GM23338 (cell line): ENCODE results near the gene ATP8A1. TPM values are rescaled to one million over a fixed set of nuclear protein-coding genes. Genes with fewer than 3 reads are reported as not detected.

ENCODE experiments used
- ATAC-seq: fragments of 200-7000 bp; cut with Tn5 transposase; 3 replicates; pipeline ENCODE4 v1.9.1; 2020
- DNase-seq: peaks from one replicate; pipeline ENCODE4 v3.0.0-alpha.2; 2015; ENCODE audit warnings: low spot score
- H2AFZ ChIP-seq: fragments of 200-600 bp; sonication (generic); 2 replicates; pipeline ENCODE4 v1.8.0; 2016; ENCODE audit warnings: antibody characterized with exemption, mild to moderate bottlenecking, moderate library complexity
- H3F3A ChIP-seq: fragments of 200-600 bp; sonication (generic); replicated peaks from 2 replicates; pipeline ENCODE4 v1.8.0; 2017; ENCODE audit warnings: antibody characterized with exemption, mixed run types, low read depth
- H3K27ac ChIP-seq: fragments of 200-600 bp; sonication (generic); 2 replicates; pipeline ENCODE4 v1.6.1; 2016; ENCODE audit warnings: low read depth
- H3K27me3 ChIP-seq: fragments of 200-600 bp; sonication (generic); 2 replicates; pipeline ENCODE4 v1.8.0; 2016; ENCODE audit warnings: mild to moderate bottlenecking, mixed run types, moderate library complexity; ENCODE audit not compliant: insufficient read depth
- H3K36me3 ChIP-seq: fragments of 200-600 bp; sonication (generic); 2 replicates; pipeline ENCODE4 v1.8.0; 2016; ENCODE audit warnings: mild to moderate bottlenecking; ENCODE audit not compliant: insufficient read depth
- H3K4me1 ChIP-seq: fragments of 200-600 bp; sonication (generic); 2 replicates; pipeline ENCODE4 v1.8.0; 2016; ENCODE audit warnings: mild to moderate bottlenecking, moderate library complexity; ENCODE audit not compliant: insufficient read depth
- H3K4me2 ChIP-seq: fragments of 200-600 bp; sonication (generic); 2 replicates; pipeline ENCODE4 v1.7.1; 2017; ENCODE audit warnings: mixed run types
- H3K4me3 ChIP-seq: fragments of 200-600 bp; sonication (generic); 2 replicates; pipeline ENCODE4 v1.6.1; 2016; ENCODE audit warnings: mixed run types
- H3K79me2 ChIP-seq: fragments of 200-600 bp; sonication (generic); replicated peaks from 2 replicates; pipeline ENCODE4 v1.8.0; 2017; ENCODE audit warnings: mild to moderate bottlenecking; ENCODE audit not compliant: insufficient read depth
- H3K9me2 ChIP-seq: fragments of 200-600 bp; sonication (generic); 2 replicates; pipeline ENCODE4 v1.8.0; 2017; ENCODE audit not compliant: insufficient read depth
- H4K20me1 ChIP-seq: fragments of 200-600 bp; sonication (generic); replicated peaks from 2 replicates; pipeline ENCODE4 v1.8.0; 2017; ENCODE audit warnings: mild to moderate bottlenecking; ENCODE audit not compliant: insufficient read depth
- H3K27ac Mint-ChIP-seq: 2 replicates; pipeline ENCODE4 v1.8.0; 2020; ENCODE audit warnings: inconsistent platforms, mild to moderate bottlenecking, moderate library complexity, mixed read lengths
- H3K27me3 Mint-ChIP-seq: 3 replicates; pipeline ENCODE4 v1.8.0; 2022; ENCODE audit warnings: low read depth, mild to moderate bottlenecking, moderate library complexity, mixed read lengths, inconsistent platforms; ENCODE audit not compliant: insufficient read depth, poor library complexity
- H3K36me3 Mint-ChIP-seq: 3 replicates; pipeline ENCODE4 v1.8.0; 2021; ENCODE audit warnings: low read depth, mild to moderate bottlenecking, inconsistent platforms, moderate library complexity, mixed read lengths
- H3K4me1 Mint-ChIP-seq: 3 replicates; pipeline ENCODE4 v1.8.0; 2020; ENCODE audit warnings: mild to moderate bottlenecking, inconsistent platforms, mixed read lengths
- H3K4me3 Mint-ChIP-seq: 3 replicates; pipeline ENCODE4 v1.8.0; 2021; ENCODE audit warnings: moderate library complexity, mild to moderate bottlenecking, inconsistent platforms, mixed read lengths
- H3K9me3 Mint-ChIP-seq: 3 replicates; pipeline ENCODE4 v1.8.0; 2020; ENCODE audit warnings: moderate library complexity, mild to moderate bottlenecking, inconsistent platforms, mixed read lengths
- CREB1 ChIP-seq: fragments of 250-450 bp; sonication (Bioruptor Pico); IDR thresholded peaks from 2 replicates; pipeline ENCODE4 v1.5.0; 2020; ENCODE audit warnings: low read depth, mild to moderate bottlenecking, moderate library complexity
- CTCF ChIP-seq, 2 experiments: fragments of 200-600 bp in 1 of 2; sonication (generic) in 1 of 2; conservative IDR thresholded peaks; 2 replicates each; pipeline versions ENCODE4 v1.5.1 to v1.6.1; 2016 to 2017; ENCODE audit warnings: antibody characterized with exemption in 2 of 2, low read depth in 2 of 2, mild to moderate bottlenecking in 2 of 2, moderate library complexity in 1 of 2
- ETS1 ChIP-seq: IDR thresholded peaks from 2 replicates; pipeline ENCODE4 v1.6.1; 2016; ENCODE audit warnings: antibody characterized with exemption
- EZH2 ChIP-seq: fragments of 200-600 bp; sonication (generic); IDR thresholded peaks from one replicate; pipeline ENCODE4 v1.8.0; 2017; ENCODE audit warnings: antibody characterized with exemption, mild to moderate bottlenecking, low read depth; ENCODE audit not compliant: unreplicated experiment
- EZH2phosphoT487 ChIP-seq: fragments of 200-600 bp; sonication (generic); IDR thresholded peaks from one replicate; pipeline ENCODE4 v1.8.1; 2018; ENCODE audit warnings: antibody characterized with exemption; ENCODE audit not compliant: unreplicated experiment
- JUNB ChIP-seq: IDR thresholded peaks from one replicate; pipeline ENCODE4 v1.6.1; 2016; ENCODE audit warnings: antibody characterized with exemption; ENCODE audit not compliant: unreplicated experiment
- NANOG ChIP-seq: IDR thresholded peaks from 2 replicates; pipeline ENCODE4 v1.6.1; 2016; ENCODE audit warnings: antibody characterized with exemption, borderline replicate concordance
- POLR2AphosphoS5 ChIP-seq: IDR thresholded peaks from 2 replicates; pipeline ENCODE4 v1.6.1; 2016; ENCODE audit warnings: antibody characterized with exemption, low read depth
- REST ChIP-seq: IDR thresholded peaks from one replicate; pipeline ENCODE4 v1.6.1; 2018; ENCODE audit warnings: antibody characterized with exemption; ENCODE audit not compliant: unreplicated experiment
- STAT1 ChIP-seq: IDR thresholded peaks from one replicate; pipeline ENCODE4 v1.6.1; 2016; ENCODE audit warnings: antibody characterized with exemption; ENCODE audit not compliant: unreplicated experiment
- ZNF114 ChIP-seq: fragments of 250-450 bp; sonication (Bioruptor Pico); IDR thresholded peaks from 2 replicates; pipeline ENCODE4 v1.5.0; 2020; ENCODE audit warnings: mild to moderate bottlenecking, moderate library complexity
- ZNF331 ChIP-seq: fragments of 250-450 bp; sonication (Bioruptor Pico); IDR thresholded peaks from 2 replicates; pipeline ENCODE4 v1.5.0; 2020; ENCODE audit warnings: low read depth, mild to moderate bottlenecking, moderate library complexity
- ZNF462 ChIP-seq: fragments of 250-450 bp; sonication (Bioruptor Pico); IDR thresholded peaks from 2 replicates; pipeline ENCODE4 v1.5.0; 2020; ENCODE audit warnings: mild to moderate bottlenecking, moderate library complexity
- polyA plus RNA-seq: library from polyadenylated mRNA; unstranded; fragments of >200 nt; fragmentation: Nextera tagmentation; extraction: Ambion mirVana; gene quantifications from 2 replicates; pipeline ENCODE4 v1.2.1, GENCODE V29; 2016
- total RNA-seq: library from RNA; depleted of rRNA; stranded (reverse); fragments of >200 nt; shearing (Covaris generic); gene quantifications from 2 replicates; pipeline ENCODE4 v1.2.3, GENCODE V29; 2014

The ATP8A1 gene
- total and polyA plus RNA-seq, 2 experiments from 2014 or later = 6.8 to 66.3 TPM

GRCh38 chr4:42436928-42437565 lies 219.9 kb downstream of the ATP8A1 start:
- no peaks in the 10 kb centered on the region for H4K20me1 ChIP-seq
- no peaks in the 10 kb centered on the region for H3K27me3 ChIP-seq
- H3K4me2 ChIP-seq = no peak overlapping the region
- H3K79me2 ChIP-seq = no peaks in the 10 kb centered on the region
- no peaks in the 10 kb centered on the region for H3K36me3 ChIP-seq
- TF ChIP-seq ZNF331 (no peak), EZH2 (no peak), ZNF114 (no peak), NANOG (no peak), CREB1 (CRISPR knock-in tag) (no peak), JUNB (no peak), STAT1 (no peak), POLR2AphosphoS5 (no peak), ZNF462 (no peak), REST (no peak), ETS1 (no peak), EZH2phosphoT487 (no peak), CTCF (conservative IDR thresholded peaks at IDR 0.05; ENCODE audit: low read depth in 2 of 2) (no peak)
- Mint-ChIP-seq H3K27me3 (no peaks in the 10 kb centered on the region), H3K4me3 (no peak overlapping the region), H3K4me1 (peaks cover 24% of the 10 kb centered on the region), H3K27ac (no peak overlapping the region), H3K9me3 (no peaks in the 10 kb centered on the region), H3K36me3 (peaks cover 3% of the 10 kb centered on the region; the same call in 2 of the 3 replicates)
- ATAC-seq (no peak), DNase-seq (no peak)
- H3F3A ChIP-seq = no peaks in the 10 kb centered on the region
- H3K27ac ChIP-seq = no peak overlapping the region
- no peak overlapping the region for H2AFZ ChIP-seq
- H3K9me2 ChIP-seq = no peaks in the 10 kb centered on the region
- H3K4me1 ChIP-seq = no peaks in the 10 kb centered on the region
- H3K4me3 ChIP-seq = no peak overlapping the region
